H1 (cell line): ENCODE measurements around the gene TNC. TPM values are rescaled to one million over a fixed set of nuclear protein-coding genes. Genes with fewer than 3 reads are reported as not detected.

Source experiments
- CHD7 ChIP-seq: fragments of 300-600 bp; sonication (generic); IDR thresholded peaks from 2 replicates; pipeline ENCODE4 v1.7.1; 2012; ENCODE audit warnings: low read length, moderate library complexity, mild to moderate bottlenecking, inconsistent platforms; ENCODE audit not compliant: insufficient replicate concordance
- NRF1 ChIP-seq: IDR thresholded peaks from 2 replicates; pipeline ENCODE4 v1.6.1; 2011; ENCODE audit warnings: mild to moderate bottlenecking, low read depth, low read length, improper control_type of control experiment
- SUZ12 ChIP-seq: fragments of 200-600 bp; sonication (generic); IDR thresholded peaks from 2 replicates; pipeline ENCODE4 v1.6.1; 2012; ENCODE audit warnings: mild to moderate bottlenecking, inconsistent platforms, low read length, moderate library complexity, mixed read lengths
- polyA plus RNA-seq, 7 experiments: library from polyadenylated mRNA; depleted of rRNA in 3 of 7; stranded (reverse) in 5 of 7; unstranded in 2 of 7; fragments of >200 nt in 5 of 7; fragments of 200-250 nt in 2 of 7; gene quantifications; 1 replicate in 5 of 7; 2 replicates in 1 of 7; 4 replicates in 1 of 7; pipeline versions ENCODE4 v1.2.1 to v1.2.3, GENCODE V29; 2011 to 2013; ENCODE audit warnings: missing spikeins in 2 of 7, mixed read lengths in 2 of 7
- total RNA-seq: library from RNA; stranded (reverse); fragmentation: NEBNext Ultra II Directional; extraction: Animal tissue kit (Norgen Biotek cat#: 25700); gene quantifications from 2 replicates; pipeline ENCODE4 v1.2.1, GENCODE V29; 2021

Gene TNC
- total and polyA plus RNA-seq, 2 of the 8 experiments (the other 6 are each of a cell fraction or from before 2014, with no cell fraction given) = 6.2 to 11.4 TPM

GRCh38 chr9:115057559-115057958 is 60.4 kb downstream of the TNC start (continued):
- TF ChIP-seq CHD7 = no peak
- TF ChIP-seq NRF1 = no peak
- no peak for TF ChIP-seq SUZ12
